Glutamatergic neuron (in vitro differentiated cells): ENCODE measurements around the gene TNFRSF14. TPM values are rescaled to one million over a fixed set of nuclear protein-coding genes. Genes with fewer than 3 reads are reported as not detected.
"Not testable (repeated sequence)": the region's sequence is repeated elsewhere in the genome, so short reads cannot be mapped to it uniquely, and the experiment has no call there.

Source experiments
- DNase-seq: peaks from one replicate; pipeline ENCODE4 v3.0.0; 2022
- H3K27ac Mint-ChIP-seq: one replicate; pipeline ENCODE4 v1.8.0; 2020; ENCODE audit warnings: mild to moderate bottlenecking, mixed read lengths, inconsistent platforms; ENCODE audit not compliant: unreplicated experiment
- H3K27me3 Mint-ChIP-seq: one replicate; pipeline ENCODE4 v1.8.0; 2020; ENCODE audit warnings: mild to moderate bottlenecking, moderate library complexity, mixed read lengths, inconsistent platforms; ENCODE audit not compliant: unreplicated experiment
- H3K36me3 Mint-ChIP-seq: one replicate; pipeline ENCODE4 v1.8.0; 2020; ENCODE audit warnings: mild to moderate bottlenecking, mixed read lengths, inconsistent platforms; ENCODE audit not compliant: unreplicated experiment
- H3K4me1 Mint-ChIP-seq: one replicate; pipeline ENCODE4 v1.8.0; 2020; ENCODE audit warnings: mild to moderate bottlenecking, low read depth, mixed read lengths, inconsistent platforms; ENCODE audit not compliant: unreplicated experiment
- H3K4me3 Mint-ChIP-seq: one replicate; pipeline ENCODE4 v1.8.0; 2020; ENCODE audit warnings: mild to moderate bottlenecking, mixed read lengths, inconsistent platforms; ENCODE audit not compliant: unreplicated experiment
- H3K9me3 Mint-ChIP-seq: one replicate; pipeline ENCODE4 v1.8.0; 2020; ENCODE audit warnings: mild to moderate bottlenecking, moderate library complexity, mixed read lengths, inconsistent platforms; ENCODE audit not compliant: unreplicated experiment
- CTCF ChIP-seq: fragments of 200-600 bp; sonication (generic); IDR thresholded peaks from one replicate; pipeline ENCODE4 v1.5.0; 2021; ENCODE audit not compliant: partially characterized antibody, unreplicated experiment
- total RNA-seq: library from RNA; stranded (reverse); fragmentation: NEBNext Ultra II Directional; extraction: Animal tissue kit (Norgen Biotek cat#: 25700); gene quantifications from one replicate; pipeline ENCODE4 v1.2.1, GENCODE V29; 2021; ENCODE audit not compliant: unreplicated experiment

TNFRSF14 gene
- total RNA-seq, 1 donor from 2014 or later: 1.2 TPM

- Mint-ChIP-seq H3K36me3 (peaks cover 14% of the 10 kb centered on the region), H3K4me1 (no peaks in the 10 kb centered on the region), H3K27ac (no peak overlapping the region)
These were observed 14.2 kb downstream of the TNFRSF14 start for GRCh38 chr1:2570332-2570731.

GRCh38 chr1:2571348-2571747, 15.2 kb downstream of the TNFRSF14 start:
- H3K9me3 Mint-ChIP-seq: peaks cover 9% of the 10 kb centered on the region
- no peak for TF ChIP-seq CTCF
- peaks cover 4% of the 10 kb centered on the region for H3K27me3 Mint-ChIP-seq
- H3K36me3 Mint-ChIP-seq: peaks cover 14% of the 10 kb centered on the region
- H3K4me1 Mint-ChIP-seq: no peaks in the 10 kb centered on the region
- no peak for DNase-seq
- H3K27ac Mint-ChIP-seq: no peak overlapping the region
- H3K4me3 Mint-ChIP-seq: no peak overlapping the region

More at GRCh38 chr1:2570332-2570731, 14.2 kb downstream of the TNFRSF14 start:
- peaks cover 9% of the 10 kb centered on the region for H3K9me3 Mint-ChIP-seq
- TF ChIP-seq CTCF: no peak
- H3K27me3 Mint-ChIP-seq: peaks cover 4% of the 10 kb centered on the region
- no peak overlapping the region for H3K4me3 Mint-ChIP-seq
- DNase-seq: no peak

- DNase-seq: no peak
- Mint-ChIP-seq H3K27ac (no peak overlapping the region), H3K4me3 (no peak overlapping the region), H3K9me3 (peaks cover 9% of the 10 kb centered on the region), H3K27me3 (peaks cover 6% of the 10 kb centered on the region), H3K36me3 (peaks cover 14% of the 10 kb centered on the region), H3K4me1 (no peaks in the 10 kb centered on the region)
- no peak for TF ChIP-seq CTCF
These were observed 17.2 kb downstream of the TNFRSF14 start for GRCh38 chr1:2573250-2573920.

GRCh38 chr1:2574350-2574749, 18.2 kb downstream of the TNFRSF14 start:
- Mint-ChIP-seq H3K4me3 (no peak overlapping the region), H3K27me3 (peaks cover 6% of the 10 kb centered on the region), H3K9me3 (peaks cover 7% of the 10 kb centered on the region), H3K27ac (no peak overlapping the region), H3K4me1 (no peaks in the 10 kb centered on the region), H3K36me3 (peaks cover 14% of the 10 kb centered on the region)
- no peak for DNase-seq
- TF ChIP-seq CTCF: no peak

GRCh38 chr1:2575801-2576663, 19.9 kb downstream of the TNFRSF14 start:
- Mint-ChIP-seq H3K4me1 (no peaks in the 10 kb centered on the region), H3K27me3 (peaks cover 6% of the 10 kb centered on the region), H3K27ac (no peak overlapping the region), H3K36me3 (peaks cover 14% of the 10 kb centered on the region), H3K9me3 (peaks cover 7% of the 10 kb centered on the region), H3K4me3 (no peak overlapping the region)
- TF ChIP-seq CTCF: no peak
- DNase-seq: peak; percentile 12

- not testable (repeated sequence) for H3K27ac Mint-ChIP-seq, H3K4me3 Mint-ChIP-seq, H3K4me1 Mint-ChIP-seq, H3K9me3 Mint-ChIP-seq, H3K27me3 Mint-ChIP-seq
- peaks cover 12% of the 10 kb centered on the region for H3K36me3 Mint-ChIP-seq
- peak; percentile 5 for DNase-seq
These were observed 21.4 kb downstream of the TNFRSF14 start for GRCh38 chr1:2577565-2578075.
